ENCODE measurements around the gene SYNRG.

- TF ChIP-seq CTCF (IDR thresholded peaks at IDR 0.05; ENCODE audit: low read depth, low read length) (no peak), POLR2A (IDR thresholded peaks at IDR 0.05; ENCODE audit: extremely low read depth, insufficient read length) (no peak)
Measured at GRCh38 chr17:37604556-37604955, 4.7 kb downstream of the SYNRG start.

Measured in NB4 (cell line).